ENCODE data around the gene COPE. TPM values are rescaled to one million over a fixed set of nuclear protein-coding genes. Genes with fewer than 3 reads are reported as not detected.
"Not testable (repeated sequence)": the region's sequence is repeated elsewhere in the genome, so short reads cannot be mapped to it uniquely, and the experiment has no call there.

The COPE gene
- total RNA-seq, 1 experiment from 2014 or later: 207 TPM

DNA sequence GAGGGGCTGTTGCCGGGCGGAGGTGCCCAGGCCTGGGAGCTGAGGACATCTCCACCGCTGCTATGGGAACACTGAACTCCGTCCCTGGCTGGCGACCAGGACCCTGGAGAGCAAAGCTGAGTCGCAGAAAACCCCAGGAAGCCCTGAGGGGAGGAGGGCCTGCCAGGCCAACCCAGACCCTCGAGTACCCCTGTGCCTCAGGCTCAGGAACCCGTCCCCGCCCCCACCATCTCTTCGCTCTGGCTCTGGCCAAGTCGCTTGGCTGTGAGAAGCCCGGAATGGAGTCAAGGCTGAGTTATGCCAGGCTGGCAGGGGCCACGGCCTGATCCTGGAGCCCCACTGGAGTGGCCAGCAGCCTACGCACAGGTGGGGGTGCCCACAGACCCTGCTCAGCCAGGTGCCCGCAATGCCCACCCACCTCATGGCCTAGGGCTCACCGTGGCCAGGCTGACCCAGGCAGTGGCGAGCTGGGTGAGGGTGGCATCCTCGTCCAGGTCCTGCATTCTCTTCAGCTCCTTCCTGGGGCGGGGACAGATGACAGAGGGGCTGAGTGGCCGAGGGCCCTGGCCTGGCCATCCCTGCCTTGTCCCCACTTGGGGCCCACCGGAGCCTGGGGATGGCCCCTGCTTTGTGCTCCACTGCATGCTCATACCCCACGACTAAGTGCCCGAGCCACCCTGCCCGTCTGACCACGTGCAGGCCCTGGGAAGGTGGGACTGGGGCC, 14.7 kb downstream of the COPE start:
- no peaks in the 10 kb centered on the region; the same call in 1 of the 2 replicates for H3K4me1 ChIP-seq
- H3K4me3 Mint-ChIP-seq (ENCODE audit: unreplicated experiment): no peak overlapping the region
- TF ChIP-seq, protein P1, sequence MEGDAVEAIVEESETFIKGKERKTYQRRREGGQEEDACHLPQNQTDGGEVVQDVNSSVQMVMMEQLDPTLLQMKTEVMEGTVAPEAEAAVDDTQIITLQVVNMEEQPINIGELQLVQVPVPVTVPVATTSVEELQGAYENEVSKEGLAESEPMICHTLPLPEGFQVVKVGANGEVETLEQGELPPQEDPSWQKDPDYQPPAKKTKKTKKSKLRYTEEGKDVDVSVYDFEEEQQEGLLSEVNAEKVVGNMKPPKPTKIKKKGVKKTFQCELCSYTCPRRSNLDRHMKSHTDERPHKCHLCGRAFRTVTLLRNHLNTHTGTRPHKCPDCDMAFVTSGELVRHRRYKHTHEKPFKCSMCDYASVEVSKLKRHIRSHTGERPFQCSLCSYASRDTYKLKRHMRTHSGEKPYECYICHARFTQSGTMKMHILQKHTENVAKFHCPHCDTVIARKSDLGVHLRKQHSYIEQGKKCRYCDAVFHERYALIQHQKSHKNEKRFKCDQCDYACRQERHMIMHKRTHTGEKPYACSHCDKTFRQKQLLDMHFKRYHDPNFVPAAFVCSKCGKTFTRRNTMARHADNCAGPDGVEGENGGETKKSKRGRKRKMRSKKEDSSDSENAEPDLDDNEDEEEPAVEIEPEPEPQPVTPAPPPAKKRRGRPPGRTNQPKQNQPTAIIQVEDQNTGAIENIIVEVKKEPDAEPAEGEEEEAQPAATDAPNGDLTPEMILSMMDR (IDR thresholded peaks at IDR 0.05; ENCODE audit: insufficient read depth in 1 of 2, low read depth in 1 of 2, low read length in 1 of 2, severe bottlenecking in 1 of 2, unreplicated experiment in 1 of 2): no peak
- no peak for DNase-seq
- no peaks in the 10 kb centered on the region for H3K27me3 ChIP-seq (replicated peaks; ENCODE audit: control insufficient read depth, insufficient read depth, low read length)
- no peaks in the 10 kb centered on the region for H3K36me3 ChIP-seq (ENCODE audit: control insufficient read depth, insufficient read depth, low read length)
- BruUV-seq (replicated peaks): no TSS peak
- no peaks in the 10 kb centered on the region for H3K9me3 ChIP-seq
- H3K27me3 Mint-ChIP-seq (ENCODE audit: insufficient read depth, unreplicated experiment): no peaks in the 10 kb centered on the region
- H3K36me3 Mint-ChIP-seq (ENCODE audit: insufficient read depth, unreplicated experiment): peaks cover 18% of the 10 kb centered on the region
- no peaks in the 10 kb centered on the region for H3K9me3 Mint-ChIP-seq (ENCODE audit: unreplicated experiment)
- no peak overlapping the region for H3K27ac Mint-ChIP-seq (ENCODE audit: unreplicated experiment)
- CTCF ChIA-PET: no interaction called here
- intact Hi-C loops (cut with micrococcal nuclease; ENCODE audit: unreplicated experiment): no loop called here
- no peaks in the 10 kb centered on the region for H3K4me1 Mint-ChIP-seq (ENCODE audit: low read depth, unreplicated experiment)
- H3K4me3 ChIP-seq (ENCODE audit: low read depth, low read length): no peak overlapping the region
- POLR2A ChIA-PET: no interaction called here

DNA sequence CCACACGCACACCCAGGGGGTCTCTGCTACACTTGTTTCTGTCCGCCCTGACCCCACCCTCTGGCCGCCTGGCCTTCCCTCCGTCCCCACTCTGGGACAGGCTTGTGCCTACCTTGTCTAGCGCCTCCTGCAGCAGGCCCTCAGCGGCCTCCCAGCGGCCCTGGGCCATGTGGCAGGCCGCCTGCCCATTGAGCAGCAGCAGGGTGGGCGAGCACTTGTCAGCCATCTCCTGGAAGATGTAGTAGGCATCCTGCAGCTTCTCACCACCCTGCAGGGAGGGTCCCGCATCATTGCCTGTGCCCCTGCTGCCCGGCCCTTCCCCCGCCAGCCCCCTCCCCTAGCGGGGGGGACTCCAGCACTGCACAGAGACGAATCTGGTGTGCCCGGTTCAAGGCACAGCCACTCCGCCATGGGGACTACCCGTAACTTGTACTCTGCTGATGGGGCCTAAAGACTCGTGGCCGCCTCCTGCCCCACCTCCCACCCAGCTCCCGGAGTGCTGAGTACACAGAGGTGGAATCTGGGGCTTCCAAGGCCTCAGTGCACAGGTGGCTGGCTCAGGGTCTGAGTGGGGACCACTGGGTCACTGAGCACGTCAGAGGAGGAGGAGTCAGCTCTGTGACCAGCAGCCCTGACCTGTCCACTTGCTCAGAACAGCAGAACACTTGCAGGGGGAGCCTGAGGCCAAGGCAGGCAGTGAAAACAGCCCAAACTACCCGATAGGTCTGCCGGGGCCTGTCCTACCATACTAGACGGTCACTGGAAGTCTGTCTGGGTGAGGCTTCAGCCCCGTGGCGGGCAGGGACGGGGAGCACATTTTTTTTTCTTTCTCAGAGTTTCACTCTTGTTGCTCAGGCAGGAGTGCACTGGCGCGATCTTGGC, 15.8 kb downstream of the COPE start:
- CTCF ChIA-PET: no interaction called here
- POLR2A ChIA-PET: interaction anchor here (0.5 to 1.3 kb wide), 2 partner anchors 16 to 77 kb away, joined by 4 to 5 read pairs; partner anchors contain the start of genes COPE and DDX49
- H3K9me3 Mint-ChIP-seq (ENCODE audit: unreplicated experiment): no peaks in the 10 kb centered on the region

DNA sequence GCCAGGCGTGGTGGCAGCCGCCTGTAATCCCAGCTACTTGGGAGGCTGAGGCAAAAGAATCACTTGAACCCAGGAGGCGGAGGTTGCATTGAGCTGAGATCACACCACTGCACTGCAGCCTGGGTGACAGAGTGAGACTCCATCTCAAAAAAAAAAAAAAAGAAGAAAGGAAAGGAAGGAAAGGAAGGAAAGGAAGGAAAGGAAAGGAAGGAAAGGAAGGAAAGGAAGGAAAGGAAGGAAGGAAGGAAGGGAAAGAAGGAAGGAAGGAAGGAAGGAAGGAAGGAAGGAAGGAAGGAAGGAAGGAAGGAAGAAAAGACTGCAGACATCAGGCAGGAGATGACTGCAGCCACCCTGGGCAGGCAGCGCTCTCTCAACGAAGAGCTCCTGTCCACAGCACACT, 16.7 kb downstream of the COPE start:
- H3K27me3 Mint-ChIP-seq (ENCODE audit: insufficient read depth, unreplicated experiment); BruUV-seq (replicated peaks); intact Hi-C loops (cut with micrococcal nuclease; ENCODE audit: unreplicated experiment): not testable (repeated sequence)

More for the DNA sequence above, 15.8 kb downstream of the COPE start:
- Mint-ChIP-seq H3K36me3 (ENCODE audit: insufficient read depth, unreplicated experiment) (peaks cover 18% of the 10 kb centered on the region), H3K4me1 (ENCODE audit: low read depth, unreplicated experiment) (no peaks in the 10 kb centered on the region), H3K27ac (ENCODE audit: unreplicated experiment) (peak overlapping the region; percentile 22), H3K4me3 (ENCODE audit: unreplicated experiment) (no peak overlapping the region), H3K27me3 (ENCODE audit: insufficient read depth, unreplicated experiment) (no peaks in the 10 kb centered on the region)
- H3K4me3 ChIP-seq (ENCODE audit: low read depth, low read length): no peak overlapping the region
- intact Hi-C loops (cut with micrococcal nuclease; ENCODE audit: unreplicated experiment): no loop called here
- DNase-seq: no peak
- H3K9me3 ChIP-seq: no peaks in the 10 kb centered on the region
- TF ChIP-seq, protein P1 (IDR thresholded peaks at IDR 0.05; ENCODE audit: insufficient read depth in 1 of 2, low read depth in 1 of 2, low read length in 1 of 2, severe bottlenecking in 1 of 2, unreplicated experiment in 1 of 2): no peak
- no peaks in the 10 kb centered on the region for H3K36me3 ChIP-seq (ENCODE audit: control insufficient read depth, insufficient read depth, low read length)
- BruUV-seq (replicated peaks): no TSS peak
- no peaks in the 10 kb centered on the region for H3K27me3 ChIP-seq (replicated peaks; ENCODE audit: control insufficient read depth, insufficient read depth, low read length)
- peaks cover 11% of the 10 kb centered on the region for H3K4me1 ChIP-seq

More for the DNA sequence above, 16.7 kb downstream of the COPE start:
- H3K4me3 Mint-ChIP-seq (ENCODE audit: unreplicated experiment); H3K9me3 ChIP-seq; H3K36me3 ChIP-seq (ENCODE audit: control insufficient read depth, insufficient read depth, low read length); H3K27ac Mint-ChIP-seq (ENCODE audit: unreplicated experiment); H3K9me3 Mint-ChIP-seq (ENCODE audit: unreplicated experiment); CTCF ChIA-PET; H3K4me1 Mint-ChIP-seq (ENCODE audit: low read depth, unreplicated experiment); DNase-seq; H3K4me3 ChIP-seq (ENCODE audit: low read depth, low read length); H3K27me3 ChIP-seq (replicated peaks; ENCODE audit: control insufficient read depth, insufficient read depth, low read length): not testable (repeated sequence)
- POLR2A ChIA-PET: interaction anchor here (0.5 to 1.3 kb wide), 2 partner anchors 17 to 78 kb away, joined by 4 to 5 read pairs; partner anchors contain the start of genes COPE and DDX49
- H3K4me1 ChIP-seq: peaks cover 17% of the 10 kb centered on the region
- H3K36me3 Mint-ChIP-seq (ENCODE audit: insufficient read depth, unreplicated experiment): peaks cover 25% of the 10 kb centered on the region

All from Caco-2 (cell line).